HEK293 (cell line): ENCODE results near the gene DIP2C.

Experiments used
- CTCF ChIA-PET: fragments of 350-600 bp; formaldehyde crosslinking; extraction: SDS; loops from one replicate; lab custom pipeline; 2021; ENCODE audit warnings: antibody characterized with exemption; lab: Yijun Ruan, JAX
- POLR2A ChIA-PET: fragments of 300-600 bp; formaldehyde crosslinking; extraction: SDS; loops from one replicate; lab custom pipeline; 2020; ENCODE audit warnings: antibody characterized with exemption, inconsistent platforms; lab: Yijun Ruan, JAX
- H3K27ac ChIP-seq: fragments of 200-500 bp; sonication (Bioruptor generic); 2 replicates; pipeline ENCODE4 v1.5.1; 2014; ENCODE audit warnings: low read depth, low read length, control low read depth, inconsistent platforms; ENCODE audit errors: extremely low read depth
- H3K36me3 ChIP-seq, 2 experiments: fragments of 200-500 bp in 1 of 2; sonication (Bioruptor generic) in 1 of 2; 1 replicate in 1 of 2; 2 replicates in 1 of 2; pipeline ENCODE4 v1.5.1; 2014 to 2017; ENCODE audit warnings: inconsistent platforms in 2 of 2, low read length in 2 of 2; ENCODE audit not compliant: control insufficient read depth in 2 of 2, insufficient read depth in 1 of 2
- H3K4me1 ChIP-seq: fragments of 200-500 bp; sonication (Bioruptor generic); 2 replicates; pipeline ENCODE4 v1.5.1; 2014; ENCODE audit warnings: mild to moderate bottlenecking, low read length, inconsistent platforms; ENCODE audit not compliant: control insufficient read depth, insufficient read depth
- H3K4me3 ChIP-seq: 2 replicates; pipeline ENCODE4 v1.5.1; 2011; ENCODE audit warnings: low read depth, mild to moderate bottlenecking, control low read depth, low read length, moderate library complexity
- H3K9me3 ChIP-seq: fragments of 200-500 bp; sonication (Bioruptor generic); 2 replicates; pipeline ENCODE4 v1.5.1; 2014; ENCODE audit warnings: low read depth, low read length, inconsistent platforms; ENCODE audit not compliant: control insufficient read depth, insufficient read depth
- KLF1 ChIP-seq: fragments of 450-650 bp; formaldehyde crosslinking; IDR thresholded peaks from 2 replicates; pipeline ENCODE4 v1.5.1; 2016; ENCODE audit warnings: missing biosample characterization, missing genetic modification characterization
- KLF10 ChIP-seq: fragments of 450-650 bp; IDR thresholded peaks from 2 replicates; pipeline ENCODE4 v1.5.1; 2018; ENCODE audit warnings: missing biosample characterization, mild to moderate bottlenecking, missing genetic modification characterization
- KLF9 ChIP-seq: fragments of 450-650 bp; formaldehyde crosslinking; IDR thresholded peaks from 2 replicates; pipeline ENCODE4 v1.5.1; 2016; ENCODE audit warnings: missing biosample characterization, missing genetic modification characterization, low read depth
- SP3 ChIP-seq: fragments of 450-650 bp; formaldehyde crosslinking; IDR thresholded peaks from 2 replicates; pipeline ENCODE4 v1.5.1; 2016; ENCODE audit warnings: missing biosample characterization, missing genetic modification characterization
- WT1 ChIP-seq: fragments of 450-650 bp; formaldehyde crosslinking; IDR thresholded peaks from 2 replicates; pipeline ENCODE4 v1.5.1; 2016; ENCODE audit warnings: missing biosample characterization, missing genetic modification characterization
- ZBTB49 ChIP-seq: fragments of 450-650 bp; formaldehyde crosslinking; IDR thresholded peaks from 2 replicates; pipeline ENCODE4 v1.5.1; 2016; ENCODE audit warnings: missing biosample characterization, missing genetic modification characterization, low read depth
- ZEB2 ChIP-seq: fragments of 450-650 bp; formaldehyde crosslinking; IDR thresholded peaks from 2 replicates; pipeline ENCODE4 v1.5.1; 2016; ENCODE audit warnings: missing biosample characterization, missing genetic modification characterization
- ZNF133 ChIP-seq: fragments of 450-650 bp; formaldehyde crosslinking; IDR thresholded peaks from 2 replicates; pipeline ENCODE4 v1.5.1; 2016; ENCODE audit warnings: missing biosample characterization, missing genetic modification characterization
- ZNF155 ChIP-seq: fragments of 450-650 bp; formaldehyde crosslinking; IDR thresholded peaks from 2 replicates; pipeline ENCODE4 v1.5.1; 2016; ENCODE audit warnings: missing biosample characterization, missing genetic modification characterization
- ZNF19 ChIP-seq: fragments of 450-650 bp; formaldehyde crosslinking; IDR thresholded peaks from 2 replicates; pipeline ENCODE4; 2016; ENCODE audit warnings: missing biosample characterization, missing genetic modification characterization, low read depth
- ZNF202 ChIP-seq: fragments of 450-650 bp; formaldehyde crosslinking; IDR thresholded peaks from 2 replicates; pipeline ENCODE4 v1.5.1; 2016; ENCODE audit warnings: missing biosample characterization, missing genetic modification characterization, borderline replicate concordance
- ZNF24 ChIP-seq: fragments of 450-650 bp; formaldehyde crosslinking; IDR thresholded peaks from 2 replicates; pipeline ENCODE4 v1.5.1; 2016; ENCODE audit warnings: missing biosample characterization, missing genetic modification characterization
- ZNF266 ChIP-seq: fragments of 450-650 bp; formaldehyde crosslinking; IDR thresholded peaks from 2 replicates; pipeline ENCODE4 v1.5.1; 2016; ENCODE audit warnings: missing biosample characterization, missing genetic modification characterization, low read depth
- ZNF274 ChIP-seq, 2 experiments: fragments of 200-500 bp in 1 of 2; fragments of 450-650 bp in 1 of 2; sonication (Bioruptor generic) in 1 of 2; formaldehyde crosslinking in 1 of 2; IDR thresholded peaks; 2 replicates each; pipeline versions ENCODE4 v1.5.1 to v1.6.1; 2014 to 2016; ENCODE audit warnings: borderline replicate concordance in 1 of 2, inconsistent platforms in 1 of 2, low read length in 1 of 2, missing biosample characterization in 1 of 2, missing genetic modification characterization in 1 of 2
- ZNF341 ChIP-seq: fragments of 450-650 bp; formaldehyde crosslinking; IDR thresholded peaks from 2 replicates; pipeline ENCODE4; 2016; ENCODE audit warnings: low read depth, missing biosample characterization, missing genetic modification characterization
- ZNF350 ChIP-seq: fragments of 450-650 bp; formaldehyde crosslinking; IDR thresholded peaks from 2 replicates; pipeline ENCODE4 v1.5.0; 2017; ENCODE audit warnings: missing biosample characterization, mild to moderate bottlenecking, missing genetic modification characterization
- ZNF366 ChIP-seq: fragments of 450-650 bp; formaldehyde crosslinking; conservative IDR thresholded peaks from 2 replicates; pipeline ENCODE4 v1.5.1; 2016; ENCODE audit warnings: missing biosample characterization, missing genetic modification characterization
- ZNF521 ChIP-seq: fragments of 450-650 bp; formaldehyde crosslinking; IDR thresholded peaks from 2 replicates; pipeline ENCODE4 v1.5.1; 2017; ENCODE audit warnings: missing biosample characterization, mild to moderate bottlenecking, missing genetic modification characterization
- ZNF530 ChIP-seq: fragments of 450-650 bp; formaldehyde crosslinking; IDR thresholded peaks from 2 replicates; pipeline ENCODE4 v1.5.1; 2016; ENCODE audit warnings: low read depth, missing biosample characterization, missing genetic modification characterization
- ZNF585B ChIP-seq: fragments of 450-650 bp; formaldehyde crosslinking; IDR thresholded peaks from 2 replicates; pipeline ENCODE4 v1.5.1; 2016; ENCODE audit warnings: missing biosample characterization, missing genetic modification characterization
- ZNF629 ChIP-seq: fragments of 450-650 bp; formaldehyde crosslinking; IDR thresholded peaks from 2 replicates; pipeline ENCODE4 v1.5.1; 2017; ENCODE audit warnings: missing biosample characterization, missing genetic modification characterization
- ZNF791 ChIP-seq: fragments of 450-650 bp; formaldehyde crosslinking; IDR thresholded peaks from 2 replicates; pipeline ENCODE4 v1.5.1; 2016; ENCODE audit warnings: missing biosample characterization, missing genetic modification characterization
- ZNF837 ChIP-seq: fragments of 450-650 bp; formaldehyde crosslinking; IDR thresholded peaks from 2 replicates; pipeline ENCODE4 v1.5.1; 2016; ENCODE audit warnings: missing biosample characterization, missing genetic modification characterization
- TF ChIP-seq, protein P1 (sequence below): fragments of 450-650 bp; formaldehyde crosslinking; IDR thresholded peaks from 2 replicates; pipeline ENCODE4 v1.5.1; 2016; ENCODE audit warnings: missing biosample characterization, missing genetic modification characterization, borderline replicate concordance
- TF ChIP-seq, protein P2 (sequence below): fragments of 450-650 bp; formaldehyde crosslinking; IDR thresholded peaks from 2 replicates; pipeline ENCODE4 v1.5.1; 2016; ENCODE audit warnings: missing biosample characterization, missing genetic modification characterization
- TF ChIP-seq, protein P3 (sequence below): fragments of 450-650 bp; formaldehyde crosslinking; IDR thresholded peaks from 2 replicates; pipeline ENCODE4 v1.5.1; 2016; ENCODE audit warnings: missing biosample characterization, missing genetic modification characterization, borderline replicate concordance

DIP2C gene

DNA sequence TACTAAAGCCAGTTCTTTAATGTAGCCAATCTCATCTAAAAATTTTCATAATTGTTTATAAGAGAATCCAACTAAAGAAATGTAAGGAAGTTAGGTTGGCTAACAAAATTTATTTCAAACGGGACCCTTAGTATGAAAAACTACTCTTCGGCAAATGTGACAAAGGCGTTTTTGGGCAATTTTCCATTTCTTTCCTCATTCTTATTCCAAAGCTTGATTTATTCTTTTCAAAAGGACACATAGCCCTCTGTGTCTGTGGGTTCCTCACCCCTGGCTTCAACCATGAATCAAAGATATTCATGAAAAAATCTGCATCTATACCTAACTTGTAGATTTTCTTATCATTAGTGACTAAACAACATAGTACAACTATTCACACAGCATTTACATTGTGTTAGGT, 358.3 kb downstream of the DIP2C start:
- Histone ChIP-seq H3K27ac (no peak overlapping the region), H3K9me3 (no peaks in the 10 kb centered on the region), H3K4me3 (no peak overlapping the region), H3K4me1 (no peaks in the 10 kb centered on the region), H3K36me3 (peaks cover 0 to 22% of the 10 kb centered on the region in 2 experiments; a peak in 1 of 3 replicates)
- no peak for TF ChIP-seq ZNF791 (tag by site-specific recombination)
- no peak for TF ChIP-seq ZNF133
- TF ChIP-seq ZNF837 (tag by site-specific recombination), result no peak
- no peak for TF ChIP-seq ZNF350 (tag by site-specific recombination)
- no peak for TF ChIP-seq ZNF521
- TF ChIP-seq, protein P1, sequence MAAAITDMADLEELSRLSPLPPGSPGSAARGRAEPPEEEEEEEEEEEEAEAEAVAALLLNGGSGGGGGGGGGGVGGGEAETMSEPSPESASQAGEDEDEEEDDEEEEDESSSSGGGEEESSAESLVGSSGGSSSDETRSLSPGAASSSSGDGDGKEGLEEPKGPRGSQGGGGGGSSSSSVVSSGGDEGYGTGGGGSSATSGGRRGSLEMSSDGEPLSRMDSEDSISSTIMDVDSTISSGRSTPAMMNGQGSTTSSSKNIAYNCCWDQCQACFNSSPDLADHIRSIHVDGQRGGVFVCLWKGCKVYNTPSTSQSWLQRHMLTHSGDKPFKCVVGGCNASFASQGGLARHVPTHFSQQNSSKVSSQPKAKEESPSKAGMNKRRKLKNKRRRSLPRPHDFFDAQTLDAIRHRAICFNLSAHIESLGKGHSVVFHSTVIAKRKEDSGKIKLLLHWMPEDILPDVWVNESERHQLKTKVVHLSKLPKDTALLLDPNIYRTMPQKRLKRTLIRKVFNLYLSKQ (tag by site-specific recombination), result no peak
- TF ChIP-seq ZNF19 (tag by site-specific recombination), result no peak
- no peak for TF ChIP-seq ZNF202 (tag by site-specific recombination)
- TF ChIP-seq ZNF585B (tag by site-specific recombination), result no peak
- TF ChIP-seq WT1 (tag by site-specific recombination), result no peak
- TF ChIP-seq ZNF274 (IDR thresholded peaks at IDR 0.05; ENCODE audit: low read length), result no peak
- TF ChIP-seq ZNF274 (tag by site-specific recombination; IDR thresholded peaks at IDR 0.05; ENCODE audit: borderline replicate concordance), result no peak
- TF ChIP-seq ZNF266, result no peak
- ChIA-PET CTCF (no interaction called here), POLR2A (no interaction called here)

- no peaks in the 10 kb centered on the region for H3K4me1 ChIP-seq
- POLR2A ChIA-PET, result interaction anchor here (0.6 kb wide), 1 partner anchor 17 kb away, joined by 3 read pairs; no protein-coding TSS in a partner anchor
- H3K4me3 ChIP-seq, result peak overlapping the region; percentile 6
- peaks cover 0 to 25% of the 10 kb centered on the region in 2 experiments; a peak in 2 of 3 replicates for H3K36me3 ChIP-seq
- CTCF ChIA-PET, result interaction anchor here (0.6 to 1.7 kb wide), 3 partner anchors 10 to 24 kb away, joined by 4 to 5 read pairs (median 4); no protein-coding TSS in a partner anchor
- no peaks in the 10 kb centered on the region for H3K9me3 ChIP-seq
- peak overlapping the region; percentile 46 for H3K27ac ChIP-seq
- TF ChIP-seq KLF10 (tag by site-specific recombination), result peak; percentile 50; the same call in 1 of the 2 replicates
- TF ChIP-seq KLF1, result no peak; the same call in 1 of the 2 replicates
- TF ChIP-seq ZEB2 (tag by site-specific recombination), result no peak
- TF ChIP-seq SP3 (tag by site-specific recombination), result no peak; the same call in 1 of the 2 replicates
- TF ChIP-seq ZBTB49, result no peak
- TF ChIP-seq ZNF155 (tag by site-specific recombination), result no peak
- TF ChIP-seq ZNF24 (tag by site-specific recombination), result peak; percentile 23; the same call in 1 of the 2 replicates
- TF ChIP-seq, protein P2, sequence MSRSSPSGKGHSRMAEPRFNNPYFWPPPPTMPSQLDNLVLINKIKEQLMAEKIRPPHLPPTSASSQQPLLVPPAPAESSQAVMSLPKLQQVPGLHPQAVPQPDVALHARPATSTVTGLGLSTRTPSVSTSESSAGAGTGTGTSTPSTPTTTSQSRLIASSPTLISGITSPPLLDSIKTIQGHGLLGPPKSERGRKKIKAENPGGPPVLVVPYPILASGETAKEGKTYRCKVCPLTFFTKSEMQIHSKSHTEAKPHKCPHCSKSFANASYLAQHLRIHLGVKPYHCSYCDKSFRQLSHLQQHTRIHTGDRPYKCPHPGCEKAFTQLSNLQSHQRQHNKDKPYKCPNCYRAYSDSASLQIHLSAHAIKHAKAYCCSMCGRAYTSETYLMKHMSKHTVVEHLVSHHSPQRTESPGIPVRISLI, result peak; percentile 90
- peak; percentile 58; the same call in 1 of the 2 replicates for TF ChIP-seq ZNF629 (tag by site-specific recombination)
- TF ChIP-seq ZNF530 (tag by site-specific recombination), result no peak
- TF ChIP-seq, protein P3, sequence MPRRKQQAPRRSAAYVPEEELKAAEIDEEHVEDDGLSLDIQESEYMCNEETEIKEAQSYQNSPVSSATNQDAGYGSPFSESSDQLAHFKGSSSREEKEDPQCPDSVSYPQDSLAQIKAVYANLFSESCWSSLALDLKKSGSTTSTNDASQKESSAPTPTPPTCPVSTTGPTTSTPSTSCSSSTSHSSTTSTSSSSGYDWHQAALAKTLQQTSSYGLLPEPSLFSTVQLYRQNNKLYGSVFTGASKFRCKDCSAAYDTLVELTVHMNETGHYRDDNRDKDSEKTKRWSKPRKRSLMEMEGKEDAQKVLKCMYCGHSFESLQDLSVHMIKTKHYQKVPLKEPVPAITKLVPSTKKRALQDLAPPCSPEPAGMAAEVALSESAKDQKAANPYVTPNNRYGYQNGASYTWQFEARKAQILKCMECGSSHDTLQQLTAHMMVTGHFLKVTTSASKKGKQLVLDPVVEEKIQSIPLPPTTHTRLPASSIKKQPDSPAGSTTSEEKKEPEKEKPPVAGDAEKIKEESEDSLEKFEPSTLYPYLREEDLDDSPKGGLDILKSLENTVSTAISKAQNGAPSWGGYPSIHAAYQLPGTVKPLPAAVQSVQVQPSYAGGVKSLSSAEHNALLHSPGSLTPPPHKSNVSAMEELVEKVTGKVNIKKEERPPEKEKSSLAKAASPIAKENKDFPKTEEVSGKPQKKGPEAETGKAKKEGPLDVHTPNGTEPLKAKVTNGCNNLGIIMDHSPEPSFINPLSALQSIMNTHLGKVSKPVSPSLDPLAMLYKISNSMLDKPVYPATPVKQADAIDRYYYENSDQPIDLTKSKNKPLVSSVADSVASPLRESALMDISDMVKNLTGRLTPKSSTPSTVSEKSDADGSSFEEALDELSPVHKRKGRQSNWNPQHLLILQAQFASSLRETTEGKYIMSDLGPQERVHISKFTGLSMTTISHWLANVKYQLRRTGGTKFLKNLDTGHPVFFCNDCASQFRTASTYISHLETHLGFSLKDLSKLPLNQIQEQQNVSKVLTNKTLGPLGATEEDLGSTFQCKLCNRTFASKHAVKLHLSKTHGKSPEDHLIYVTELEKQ, result no peak
- TF ChIP-seq ZNF366 (tag by site-specific recombination), result peak; percentile 51
- TF ChIP-seq ZNF341 (tag by site-specific recombination), result peak; percentile 64
- TF ChIP-seq KLF9, result no peak
- no peak for TF ChIP-seq ZNF274 (IDR thresholded peaks at IDR 0.05; ENCODE audit: low read length)
- no peak for TF ChIP-seq ZNF274 (tag by site-specific recombination; IDR thresholded peaks at IDR 0.05; ENCODE audit: borderline replicate concordance)
Measured at GRCh38 chr10:329361-330099, 359.9 kb downstream of the DIP2C start.
